DND-41 (cell line): ENCODE results near the gene KLF16.

Experiments used
- ATAC-seq: fragments of 200-7000 bp; cut with Tn5 transposase; 3 replicates; pipeline ENCODE4 v1.9.1; 2021; ENCODE audit warnings: low read depth; ENCODE audit not compliant: insufficient read depth
- DNase-seq: peaks from one replicate; pipeline ENCODE4 v3.0.0-alpha.2; 2020
- H2AFZ ChIP-seq: 2 replicates; pipeline ENCODE4 v1.6.0; 2012; ENCODE audit warnings: low read depth, low read length
- H3K27ac ChIP-seq: 2 replicates; pipeline ENCODE4 v1.5.1; 2012; ENCODE audit warnings: low read length, inconsistent platforms
- H3K27me3 ChIP-seq: fragments of 200-600 bp; sonication (generic); 2 replicates; pipeline ENCODE4 v1.6.0; 2012; ENCODE audit warnings: low read length, mild to moderate bottlenecking, inconsistent platforms; ENCODE audit not compliant: insufficient read depth, poor library complexity
- H3K36me3 ChIP-seq: 2 replicates; pipeline ENCODE4 v1.5.1; 2012; ENCODE audit warnings: low read length, inconsistent platforms; ENCODE audit not compliant: insufficient read depth
- H3K4me1 ChIP-seq: 2 replicates; pipeline ENCODE4 v1.5.1; 2012; ENCODE audit warnings: mild to moderate bottlenecking, low read length; ENCODE audit not compliant: insufficient read depth
- H3K4me2 ChIP-seq: 2 replicates; pipeline ENCODE4 v1.6.0; 2012; ENCODE audit warnings: mild to moderate bottlenecking, moderate library complexity, low read length, inconsistent platforms; ENCODE audit not compliant: insufficient read depth
- H3K4me3 ChIP-seq, 2 experiments: fragments of 200-600 bp in 1 of 2; shearing (Covaris generic) in 1 of 2; 2 replicates each; pipeline ENCODE4 v1.5.1; 2012 to 2016; ENCODE audit warnings: inconsistent platforms in 2 of 2, low read length in 2 of 2, mild to moderate bottlenecking in 2 of 2, low read depth in 1 of 2, moderate library complexity in 1 of 2
- H3K79me2 ChIP-seq: 2 replicates; pipeline ENCODE4 v1.6.0; 2012; ENCODE audit warnings: low read length, inconsistent platforms; ENCODE audit not compliant: insufficient read depth
- H3K9ac ChIP-seq: 2 replicates; pipeline ENCODE4 v1.6.0; 2012; ENCODE audit warnings: low read depth, mild to moderate bottlenecking, inconsistent platforms, low read length, moderate library complexity
- H3K9me3 ChIP-seq: 2 replicates; pipeline ENCODE4 v1.5.1; 2012; ENCODE audit warnings: low read length, moderate library complexity, mild to moderate bottlenecking, inconsistent platforms; ENCODE audit not compliant: insufficient read depth, severe bottlenecking
- H4K20me1 ChIP-seq: 2 replicates; pipeline ENCODE4 v1.6.0; 2012; ENCODE audit warnings: low read length; ENCODE audit not compliant: insufficient read depth
- EZH2 ChIP-seq: IDR thresholded peaks from 3 replicates; pipeline ENCODE4 v1.6.1; 2012; ENCODE audit warnings: borderline replicate concordance, low read depth, mild to moderate bottlenecking, moderate library complexity, low read length, inconsistent platforms; ENCODE audit not compliant: severe bottlenecking
- TF ChIP-seq, protein P1 (sequence below): IDR thresholded peaks from 2 replicates; pipeline ENCODE4 v1.5.1; 2012; ENCODE audit warnings: borderline replicate concordance, low read length, moderate library complexity, mild to moderate bottlenecking; ENCODE audit not compliant: poor library complexity, severe bottlenecking; ENCODE audit errors: extremely low read depth

Gene KLF16

DNA sequence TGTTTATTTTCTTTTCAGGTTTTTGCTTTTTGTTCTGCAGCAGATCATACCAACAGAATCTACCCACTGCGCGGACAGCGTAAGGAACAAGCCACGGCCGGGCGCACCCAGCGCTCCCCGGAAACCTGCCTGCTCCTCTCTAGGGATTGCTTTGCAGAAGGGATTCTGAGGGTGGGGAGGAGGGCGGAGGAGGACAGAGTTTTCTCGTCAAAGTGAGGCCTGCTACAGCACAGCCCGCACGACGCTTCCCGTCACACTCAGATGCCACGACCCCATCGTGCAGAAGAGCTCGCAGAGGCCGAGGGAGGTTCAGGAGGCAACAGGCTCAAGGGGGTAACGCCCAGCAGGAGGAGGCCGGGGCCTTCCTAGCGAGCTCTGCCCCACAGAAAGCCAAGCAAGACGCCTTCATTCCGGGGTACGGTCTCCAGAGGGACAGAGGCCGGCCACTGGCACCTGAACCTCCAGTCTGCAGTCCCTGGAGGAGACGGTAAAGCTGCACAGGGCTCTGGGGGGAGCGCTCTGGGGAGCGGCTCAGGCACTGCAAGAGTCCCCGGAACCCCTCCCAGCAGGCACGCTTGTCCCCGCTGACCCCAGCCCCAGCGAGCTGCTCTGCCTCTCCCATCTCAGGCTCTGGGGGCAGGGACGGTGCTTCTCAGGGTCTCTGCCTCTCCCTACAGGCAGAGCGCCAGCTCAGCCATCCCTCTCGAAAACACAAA is 22.0 kb downstream of the KLF16 start:
- Histone ChIP-seq H3K36me3 (peaks cover 57% of the 10 kb centered on the region), H3K4me1 (peaks cover 25% of the 10 kb centered on the region), H3K9ac (no peak overlapping the region), H4K20me1 (peaks cover 93% of the 10 kb centered on the region), H3K79me2 (peaks cover 100% of the 10 kb centered on the region), H3K27me3 (no peaks in the 10 kb centered on the region), H3K9me3 (no peaks in the 10 kb centered on the region), H2AFZ (no peak overlapping the region), H3K4me3 (no peak overlapping the region), H3K4me2 (no peak overlapping the region), H3K27ac (no peak overlapping the region)
- TF ChIP-seq, protein P1, sequence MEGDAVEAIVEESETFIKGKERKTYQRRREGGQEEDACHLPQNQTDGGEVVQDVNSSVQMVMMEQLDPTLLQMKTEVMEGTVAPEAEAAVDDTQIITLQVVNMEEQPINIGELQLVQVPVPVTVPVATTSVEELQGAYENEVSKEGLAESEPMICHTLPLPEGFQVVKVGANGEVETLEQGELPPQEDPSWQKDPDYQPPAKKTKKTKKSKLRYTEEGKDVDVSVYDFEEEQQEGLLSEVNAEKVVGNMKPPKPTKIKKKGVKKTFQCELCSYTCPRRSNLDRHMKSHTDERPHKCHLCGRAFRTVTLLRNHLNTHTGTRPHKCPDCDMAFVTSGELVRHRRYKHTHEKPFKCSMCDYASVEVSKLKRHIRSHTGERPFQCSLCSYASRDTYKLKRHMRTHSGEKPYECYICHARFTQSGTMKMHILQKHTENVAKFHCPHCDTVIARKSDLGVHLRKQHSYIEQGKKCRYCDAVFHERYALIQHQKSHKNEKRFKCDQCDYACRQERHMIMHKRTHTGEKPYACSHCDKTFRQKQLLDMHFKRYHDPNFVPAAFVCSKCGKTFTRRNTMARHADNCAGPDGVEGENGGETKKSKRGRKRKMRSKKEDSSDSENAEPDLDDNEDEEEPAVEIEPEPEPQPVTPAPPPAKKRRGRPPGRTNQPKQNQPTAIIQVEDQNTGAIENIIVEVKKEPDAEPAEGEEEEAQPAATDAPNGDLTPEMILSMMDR = no peak
- DNase-seq (no peak), ATAC-seq (no peak)

DNA sequence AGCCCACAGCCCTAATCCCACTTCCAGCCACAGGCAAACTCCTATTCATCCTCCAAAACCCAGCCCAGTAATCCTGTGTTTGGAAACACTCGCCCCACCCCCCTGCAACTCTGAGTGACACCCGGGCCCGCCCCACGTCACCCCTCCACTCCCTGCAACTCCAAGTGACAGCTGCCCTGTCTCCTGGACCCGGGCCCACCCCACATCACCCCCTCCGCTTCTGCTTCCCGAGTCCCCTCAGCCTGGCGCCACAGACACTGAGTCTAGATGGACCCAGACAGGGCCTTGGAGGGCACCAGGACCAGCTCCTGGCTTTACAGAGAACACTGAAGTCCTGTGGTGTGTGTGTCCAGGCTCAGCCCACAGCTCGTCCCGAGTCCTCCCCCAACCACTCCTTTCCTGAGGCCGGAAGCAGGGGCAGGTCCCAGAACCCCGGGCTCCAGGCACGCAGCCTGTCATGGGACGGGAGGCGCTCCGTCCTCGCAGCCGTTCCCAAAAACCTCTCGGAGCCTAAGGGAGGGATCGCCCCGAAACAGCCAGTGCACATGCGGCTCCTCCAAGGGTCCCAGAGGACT is 22.8 kb downstream of the KLF16 start:
- Histone ChIP-seq H3K4me2 (no peak overlapping the region), H3K79me2 (peaks cover 100% of the 10 kb centered on the region), H4K20me1 (peaks cover 92% of the 10 kb centered on the region)

DNA sequence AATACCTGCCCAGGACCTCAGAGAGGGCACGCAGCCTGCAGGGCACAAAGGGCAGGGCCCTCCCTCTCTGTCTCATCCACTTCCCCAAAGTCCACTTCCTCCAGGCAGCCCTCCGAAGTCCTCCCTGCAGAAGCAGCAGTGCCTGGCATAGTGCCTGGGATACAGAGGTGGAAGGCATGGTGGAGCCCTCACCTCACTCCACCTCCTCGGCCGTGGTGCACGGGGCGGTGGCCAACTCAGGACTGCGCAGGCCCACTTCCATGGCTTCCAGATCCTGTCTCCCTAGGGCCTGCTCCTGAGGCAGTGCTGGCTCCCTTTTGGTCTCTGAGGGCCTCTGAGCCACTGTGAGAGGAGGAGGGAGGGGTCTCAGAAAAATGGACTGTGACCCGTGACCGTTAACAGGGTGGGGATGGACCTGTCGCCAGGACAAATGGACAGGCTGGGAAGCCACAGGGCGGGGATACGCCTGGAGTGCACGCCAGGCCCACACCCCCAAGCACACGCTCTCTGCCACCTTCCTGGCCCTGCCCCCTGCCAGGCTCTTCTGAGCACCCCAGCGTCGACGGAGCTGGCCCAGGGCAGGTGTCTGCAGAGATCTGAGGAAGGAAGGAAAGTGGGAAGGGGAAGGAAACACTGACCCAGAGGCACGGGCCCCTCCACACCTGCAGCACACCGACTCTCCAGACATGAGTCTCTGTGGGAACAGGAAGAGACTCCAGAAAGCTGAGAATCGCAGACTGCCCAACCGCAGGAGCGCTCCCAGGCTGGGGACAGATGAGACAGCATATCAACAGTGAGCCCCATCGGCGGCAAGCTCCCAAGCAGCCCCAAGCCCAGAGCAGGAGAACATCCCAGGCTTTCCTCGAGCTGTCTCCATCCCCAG is 23.5 kb downstream of the KLF16 start:
- ATAC-seq (no peak), DNase-seq (no peak)
- H3K79me2 ChIP-seq = peaks cover 100% of the 10 kb centered on the region
- no peaks in the 10 kb centered on the region for H3K27me3 ChIP-seq
- no peaks in the 10 kb centered on the region for H3K9me3 ChIP-seq
- H4K20me1 ChIP-seq = peaks cover 91% of the 10 kb centered on the region
- no peak overlapping the region for H3K27ac ChIP-seq
- H3K36me3 ChIP-seq = peaks cover 44% of the 10 kb centered on the region
- no peak overlapping the region for H3K9ac ChIP-seq
- no peak overlapping the region for H3K4me3 ChIP-seq
- TF ChIP-seq, protein P1 = no peak
- TF ChIP-seq EZH2 = no peak
- H2AFZ ChIP-seq = no peak overlapping the region
- no peak overlapping the region for H3K4me2 ChIP-seq
- peaks cover 10% of the 10 kb centered on the region for H3K4me1 ChIP-seq

More for the DNA sequence above, 22.8 kb downstream of the KLF16 start:
- Histone ChIP-seq H3K36me3 (peaks cover 49% of the 10 kb centered on the region), H3K9ac (no peak overlapping the region), H3K27ac (no peak overlapping the region), H3K9me3 (no peaks in the 10 kb centered on the region), H3K27me3 (no peaks in the 10 kb centered on the region), H3K4me3 (no peak overlapping the region), H2AFZ (no peak overlapping the region), H3K4me1 (peaks cover 17% of the 10 kb centered on the region)
- ATAC-seq (no peak), DNase-seq (no peak)
- no peak for TF ChIP-seq EZH2
- TF ChIP-seq, protein P1 = no peak
